Testis (tissue), 2 donors: Measurements from ENCODE around the gene UVSSA.

Source experiments
- POLR2A ChIP-seq: fragments of 450-650 bp; IDR thresholded peaks from one replicate; pipeline ENCODE4 v1.6.1; 2017; ENCODE audit warnings: antibody characterized with exemption, mild to moderate bottlenecking, moderate library complexity
- TF ChIP-seq, protein P1 (sequence below), 3 experiments: fragments of 450-650 bp in 2 of 3; fragments of 200-600 bp in 1 of 3; sonication (generic) in 1 of 3; IDR thresholded peaks; one replicate each; pipeline ENCODE4 v1.5.1; 2016 to 2019; ENCODE audit warnings: antibody characterized with exemption in 3 of 3, mild to moderate bottlenecking in 2 of 3, moderate library complexity in 1 of 3

DNA sequence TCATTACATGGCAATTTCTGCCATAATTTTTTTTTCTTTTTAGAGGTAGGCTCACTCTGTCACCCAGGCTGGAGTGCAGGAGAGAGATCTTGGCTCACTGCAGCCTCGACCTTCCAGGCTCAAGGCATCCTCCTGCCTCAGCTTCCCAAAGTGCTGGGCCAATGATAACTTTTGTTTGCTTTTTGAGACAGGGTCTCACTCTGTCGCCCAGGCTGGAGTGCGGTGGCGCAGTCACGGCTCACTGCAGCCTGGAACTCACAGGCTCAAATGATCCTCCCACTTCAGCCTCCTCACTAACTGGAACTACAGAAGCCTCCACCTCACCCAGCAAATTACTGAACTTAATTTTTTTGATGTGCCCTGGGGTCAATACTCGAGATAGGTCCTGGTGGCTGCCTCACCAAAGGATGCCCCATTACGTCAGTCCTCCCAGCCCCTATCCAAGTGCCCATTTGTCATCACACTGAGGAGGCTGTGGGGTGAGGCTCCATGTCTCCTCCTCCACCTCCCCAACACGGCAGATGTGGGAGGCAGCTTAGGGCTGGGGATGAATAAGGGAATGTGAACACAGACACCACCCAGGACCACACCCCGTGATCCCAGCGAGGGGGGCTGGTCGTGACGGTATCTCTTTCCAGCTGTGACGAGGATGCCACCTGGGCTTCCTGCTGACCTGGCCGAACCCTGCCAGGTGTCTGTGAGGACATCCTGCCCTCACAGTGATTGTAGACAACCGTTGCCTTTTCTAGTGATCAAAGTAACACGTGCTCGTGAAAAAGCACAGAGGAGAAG lies 71.7 kb downstream of the UVSSA start:
- TF ChIP-seq, protein P1, sequence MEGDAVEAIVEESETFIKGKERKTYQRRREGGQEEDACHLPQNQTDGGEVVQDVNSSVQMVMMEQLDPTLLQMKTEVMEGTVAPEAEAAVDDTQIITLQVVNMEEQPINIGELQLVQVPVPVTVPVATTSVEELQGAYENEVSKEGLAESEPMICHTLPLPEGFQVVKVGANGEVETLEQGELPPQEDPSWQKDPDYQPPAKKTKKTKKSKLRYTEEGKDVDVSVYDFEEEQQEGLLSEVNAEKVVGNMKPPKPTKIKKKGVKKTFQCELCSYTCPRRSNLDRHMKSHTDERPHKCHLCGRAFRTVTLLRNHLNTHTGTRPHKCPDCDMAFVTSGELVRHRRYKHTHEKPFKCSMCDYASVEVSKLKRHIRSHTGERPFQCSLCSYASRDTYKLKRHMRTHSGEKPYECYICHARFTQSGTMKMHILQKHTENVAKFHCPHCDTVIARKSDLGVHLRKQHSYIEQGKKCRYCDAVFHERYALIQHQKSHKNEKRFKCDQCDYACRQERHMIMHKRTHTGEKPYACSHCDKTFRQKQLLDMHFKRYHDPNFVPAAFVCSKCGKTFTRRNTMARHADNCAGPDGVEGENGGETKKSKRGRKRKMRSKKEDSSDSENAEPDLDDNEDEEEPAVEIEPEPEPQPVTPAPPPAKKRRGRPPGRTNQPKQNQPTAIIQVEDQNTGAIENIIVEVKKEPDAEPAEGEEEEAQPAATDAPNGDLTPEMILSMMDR (IDR thresholded peaks at IDR 0.05): no peak
- TF ChIP-seq POLR2A: no peak
